ENCODE data around the gene ARMC9. TPM values are rescaled to one million over a fixed set of nuclear protein-coding genes. Genes with fewer than 3 reads are reported as not detected.

The ARMC9 gene
- total RNA-seq, 4 donors from 2014 or later, result 2.8 to 15.9 (median 6.6) TPM

GRCh38 chr2:231351648-231352047 lies 153.2 kb downstream of the ARMC9 start:
- no peak for DNase-seq (ENCODE audit: low spot score)
- ATAC-seq (ENCODE audit: low FRiP score), result no peak
- no peak for TF ChIP-seq CTCF (IDR thresholded peaks at IDR 0.05)

GRCh38 chr2:231353469-231353868 lies 155.0 kb downstream of the ARMC9 start:
- TF ChIP-seq CTCF (IDR thresholded peaks at IDR 0.05), result no peak
- no peak for DNase-seq (ENCODE audit: low spot score)
- no peak for ATAC-seq (ENCODE audit: low FRiP score)

- TF ChIP-seq CTCF (IDR thresholded peaks at IDR 0.05), result no peak
- ATAC-seq (ENCODE audit: low FRiP score), result peak; percentile 46
These were observed 157.4 kb downstream of the ARMC9 start for GRCh38 chr2:231355508-231356465.

GRCh38 chr2:231356466-231356844 lies 158.0 kb downstream of the ARMC9 start:
- ATAC-seq (ENCODE audit: low FRiP score) (no peak), DNase-seq (ENCODE audit: low spot score) (no peak)
- no peak for TF ChIP-seq CTCF (IDR thresholded peaks at IDR 0.05)

More at GRCh38 chr2:231355508-231356465, 157.4 kb downstream of the ARMC9 start:
- no peak for DNase-seq (ENCODE audit: low spot score)

- TF ChIP-seq CTCF (IDR thresholded peaks at IDR 0.05), result no peak
These were observed 158.6 kb downstream of the ARMC9 start for GRCh38 chr2:231357048-231357447.

GRCh38 chr2:231357931-231358330 lies 159.5 kb downstream of the ARMC9 start:
- DNase-seq (ENCODE audit: low spot score), result no peak
- no peak for ATAC-seq (ENCODE audit: low FRiP score)
- TF ChIP-seq CTCF (IDR thresholded peaks at IDR 0.05), result no peak

More at GRCh38 chr2:231357048-231357447, 158.6 kb downstream of the ARMC9 start:
- ATAC-seq (ENCODE audit: low FRiP score) (no peak), DNase-seq (ENCODE audit: low spot score) (no peak)

- ATAC-seq (ENCODE audit: low FRiP score) (no peak), DNase-seq (ENCODE audit: low spot score) (no peak)
- no peak for TF ChIP-seq CTCF (IDR thresholded peaks at IDR 0.05)
These were observed 161.0 kb downstream of the ARMC9 start for GRCh38 chr2:231359441-231359840.

Measured in omental fat pad (tissue), 4 donors.